Sigmoid colon (tissue), 4 donors: ENCODE measurements around the gene PYGO1.

Experiments used
- EP300 ChIP-seq, 4 donors: sonication (generic); formaldehyde crosslinking; IDR thresholded peaks; one replicate each; pipeline ENCODE4 v1.6.1; 2017; ENCODE audit warnings: antibody characterized with exemption in 4 of 4
- POLR2A ChIP-seq, 2 donors: fragments of 450-650 bp; IDR thresholded peaks; one replicate each; pipeline ENCODE4 v1.6.1; 2016; ENCODE audit warnings: antibody characterized with exemption in 2 of 2, mild to moderate bottlenecking in 2 of 2, moderate library complexity in 2 of 2
- POLR2AphosphoS5 ChIP-seq, 4 donors: sonication (generic); formaldehyde crosslinking; IDR thresholded peaks; one replicate each; pipeline ENCODE4 v1.6.1; 2017; ENCODE audit warnings: antibody characterized with exemption in 4 of 4
- TF ChIP-seq, protein P1 (sequence below), 4 experiments: fragments of 450-650 bp in 3 of 4; fragments of 200-600 bp in 1 of 4; IDR thresholded peaks; one replicate each; pipeline ENCODE4 v1.5.1; 2016 to 2019; ENCODE audit warnings: antibody characterized with exemption in 4 of 4, mild to moderate bottlenecking in 3 of 4, moderate library complexity in 2 of 4

GRCh38 chr15:55518009-55518408 is 70.1 kb downstream of the PYGO1 start:
- TF ChIP-seq, protein P1, sequence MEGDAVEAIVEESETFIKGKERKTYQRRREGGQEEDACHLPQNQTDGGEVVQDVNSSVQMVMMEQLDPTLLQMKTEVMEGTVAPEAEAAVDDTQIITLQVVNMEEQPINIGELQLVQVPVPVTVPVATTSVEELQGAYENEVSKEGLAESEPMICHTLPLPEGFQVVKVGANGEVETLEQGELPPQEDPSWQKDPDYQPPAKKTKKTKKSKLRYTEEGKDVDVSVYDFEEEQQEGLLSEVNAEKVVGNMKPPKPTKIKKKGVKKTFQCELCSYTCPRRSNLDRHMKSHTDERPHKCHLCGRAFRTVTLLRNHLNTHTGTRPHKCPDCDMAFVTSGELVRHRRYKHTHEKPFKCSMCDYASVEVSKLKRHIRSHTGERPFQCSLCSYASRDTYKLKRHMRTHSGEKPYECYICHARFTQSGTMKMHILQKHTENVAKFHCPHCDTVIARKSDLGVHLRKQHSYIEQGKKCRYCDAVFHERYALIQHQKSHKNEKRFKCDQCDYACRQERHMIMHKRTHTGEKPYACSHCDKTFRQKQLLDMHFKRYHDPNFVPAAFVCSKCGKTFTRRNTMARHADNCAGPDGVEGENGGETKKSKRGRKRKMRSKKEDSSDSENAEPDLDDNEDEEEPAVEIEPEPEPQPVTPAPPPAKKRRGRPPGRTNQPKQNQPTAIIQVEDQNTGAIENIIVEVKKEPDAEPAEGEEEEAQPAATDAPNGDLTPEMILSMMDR (IDR thresholded peaks at IDR 0.05): no peak
- TF ChIP-seq POLR2A (IDR thresholded peaks at IDR 0.05) (no peak), POLR2AphosphoS5 (IDR thresholded peaks at IDR 0.05) (no peak), EP300 (IDR thresholded peaks at IDR 0.05) (no peak)
